ENCODE results near the gene CABCOCO1. TPM values are rescaled to one million over a fixed set of nuclear protein-coding genes. Genes with fewer than 3 reads are reported as not detected.

Gene CABCOCO1
- total RNA-seq, 1 experiment from 2014 or later = not detected

DNA sequence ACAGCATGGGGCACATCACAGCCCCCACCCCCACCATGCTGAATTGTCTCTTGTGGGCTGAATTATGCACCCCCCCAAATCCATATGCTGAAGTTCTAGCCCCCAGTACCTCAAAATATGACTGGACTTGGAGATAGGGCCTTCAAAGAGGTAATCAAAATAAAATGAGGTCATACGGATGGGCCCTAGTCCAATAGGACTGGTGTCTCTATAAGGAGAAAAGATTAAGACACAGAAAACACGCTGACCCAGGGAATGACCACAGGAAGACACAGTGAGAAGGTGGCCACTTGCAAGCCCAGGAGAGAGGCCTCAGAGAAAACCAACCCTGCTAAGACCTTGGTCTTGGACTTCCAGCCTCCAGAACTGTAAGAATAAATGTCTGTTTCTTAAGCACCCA, 132.4 kb downstream of the CABCOCO1 start:
- H3K4me3 ChIP-seq (ENCODE audit: low read depth, low read length, poor library complexity, severe bottlenecking) = no peak overlapping the region
- ChIA-PET CTCF (no interaction called here), POLR2A (ENCODE audit: low non-redundant PET) (no interaction called here)
- no peak overlapping the region for H3K27ac ChIP-seq (ENCODE audit: low read depth, low read length, poor library complexity, severe bottlenecking)
- peaks cover 9% of the 10 kb centered on the region for H3K4me1 ChIP-seq (ENCODE audit: insufficient read depth, low read length, poor library complexity, severe bottlenecking)
- DNase-seq (ENCODE audit: low spot score) = no peak
- H3K9me3 ChIP-seq (ENCODE audit: low read depth, low read length, poor library complexity, severe bottlenecking) = no peaks in the 10 kb centered on the region
- H3K27me3 ChIP-seq (replicated peaks; ENCODE audit: insufficient read depth, low read depth, low read length, poor library complexity) = no peaks in the 10 kb centered on the region
- TF ChIP-seq CTCF (conservative IDR thresholded peaks at IDR 0.05; ENCODE audit: low read depth, low read length) (no peak), EZH2 (IDR thresholded peaks at IDR 0.05; ENCODE audit: borderline replicate concordance, low read depth, low read length, poor library complexity, severe bottlenecking) (no peak)
- intact Hi-C loops (cut with micrococcal nuclease; ENCODE audit: unreplicated experiment) = no loop called here
- no peaks in the 10 kb centered on the region for H3K36me3 ChIP-seq (ENCODE audit: insufficient read depth, low read length, poor library complexity, severe bottlenecking)
- no TSS peak for BruUV-seq (replicated peaks)

- H3K4me3 ChIP-seq (ENCODE audit: low read depth, low read length, poor library complexity, severe bottlenecking) = no peak overlapping the region
- H3K4me1 ChIP-seq (ENCODE audit: insufficient read depth, low read length, poor library complexity, severe bottlenecking) = peaks cover 9% of the 10 kb centered on the region
- no peaks in the 10 kb centered on the region for H3K36me3 ChIP-seq (ENCODE audit: insufficient read depth, low read length, poor library complexity, severe bottlenecking)
- no peaks in the 10 kb centered on the region for H3K9me3 ChIP-seq (ENCODE audit: low read depth, low read length, poor library complexity, severe bottlenecking)
- TF ChIP-seq EZH2 (IDR thresholded peaks at IDR 0.05; ENCODE audit: borderline replicate concordance, low read depth, low read length, poor library complexity, severe bottlenecking) = no peak
- TF ChIP-seq CTCF (conservative IDR thresholded peaks at IDR 0.05; ENCODE audit: low read depth, low read length) = peak; percentile 30; the same call in 1 of the 2 replicates
- intact Hi-C loops (cut with micrococcal nuclease; ENCODE audit: unreplicated experiment) = no loop called here
- H3K27me3 ChIP-seq (replicated peaks; ENCODE audit: insufficient read depth, low read depth, low read length, poor library complexity) = no peaks in the 10 kb centered on the region
- BruUV-seq (replicated peaks) = no TSS peak
- ChIA-PET POLR2A (ENCODE audit: low non-redundant PET) (no interaction called here), CTCF (no interaction called here)
- DNase-seq (ENCODE audit: low spot score) = peak; percentile 21
- H3K27ac ChIP-seq (ENCODE audit: low read depth, low read length, poor library complexity, severe bottlenecking) = no peak overlapping the region
Measured at GRCh38 chr10:61795551-61795950, 132.8 kb downstream of the CABCOCO1 start.

- no peak for DNase-seq (ENCODE audit: low spot score)
- H3K9me3 ChIP-seq (ENCODE audit: low read depth, low read length, poor library complexity, severe bottlenecking) = no peaks in the 10 kb centered on the region
- no peak overlapping the region for H3K27ac ChIP-seq (ENCODE audit: low read depth, low read length, poor library complexity, severe bottlenecking)
- H3K36me3 ChIP-seq (ENCODE audit: insufficient read depth, low read length, poor library complexity, severe bottlenecking) = no peaks in the 10 kb centered on the region
- intact Hi-C loops (cut with micrococcal nuclease; ENCODE audit: unreplicated experiment) = no loop called here
- H3K4me3 ChIP-seq (ENCODE audit: low read depth, low read length, poor library complexity, severe bottlenecking) = no peak overlapping the region
- no peaks in the 10 kb centered on the region for H3K27me3 ChIP-seq (replicated peaks; ENCODE audit: insufficient read depth, low read depth, low read length, poor library complexity)
- BruUV-seq (replicated peaks) = no TSS peak
- TF ChIP-seq EZH2 (IDR thresholded peaks at IDR 0.05; ENCODE audit: borderline replicate concordance, low read depth, low read length, poor library complexity, severe bottlenecking) (no peak), CTCF (conservative IDR thresholded peaks at IDR 0.05; ENCODE audit: low read depth, low read length) (no peak)
- POLR2A ChIA-PET (ENCODE audit: low non-redundant PET) = no interaction called here
- CTCF ChIA-PET = no interaction called here
- peaks cover 9% of the 10 kb centered on the region for H3K4me1 ChIP-seq (ENCODE audit: insufficient read depth, low read length, poor library complexity, severe bottlenecking)
Measured at GRCh38 chr10:61796785-61797184, 134.1 kb downstream of the CABCOCO1 start.

Measured in A673 (cell line).